HEK293 (cell line): Measurements from ENCODE around the gene CLDN3.

Experiments
- GLI4 ChIP-seq: fragments of 450-650 bp; formaldehyde crosslinking; IDR thresholded peaks from 2 replicates; pipeline ENCODE4 v1.5.1; 2016; ENCODE audit warnings: missing biosample characterization, missing genetic modification characterization
- REST ChIP-seq: fragments of 450-650 bp; formaldehyde crosslinking; IDR thresholded peaks from 2 replicates; pipeline ENCODE4 v1.5.1; 2016; ENCODE audit warnings: missing biosample characterization, missing genetic modification characterization
- SCRT2 ChIP-seq: fragments of 450-650 bp; formaldehyde crosslinking; IDR thresholded peaks from 2 replicates; pipeline ENCODE4 v1.5.1; 2016; ENCODE audit warnings: missing biosample characterization, missing genetic modification characterization
- ZBTB21 ChIP-seq: fragments of 450-650 bp; formaldehyde crosslinking; IDR thresholded peaks from 2 replicates; pipeline ENCODE4 v1.5.1; 2017; ENCODE audit warnings: missing biosample characterization, missing genetic modification characterization
- ZNF274 ChIP-seq, 2 experiments: fragments of 200-500 bp in 1 of 2; fragments of 450-650 bp in 1 of 2; sonication (Bioruptor generic) in 1 of 2; formaldehyde crosslinking in 1 of 2; IDR thresholded peaks; 2 replicates each; pipeline versions ENCODE4 v1.5.1 to v1.6.1; 2014 to 2016; ENCODE audit warnings: borderline replicate concordance in 1 of 2, inconsistent platforms in 1 of 2, low read length in 1 of 2, missing biosample characterization in 1 of 2, missing genetic modification characterization in 1 of 2
- ZNF292 ChIP-seq: fragments of 450-650 bp; formaldehyde crosslinking; IDR thresholded peaks from 2 replicates; pipeline ENCODE4 v1.5.1; 2016; ENCODE audit warnings: low read depth, missing biosample characterization, missing genetic modification characterization, borderline replicate concordance
- ZNF529 ChIP-seq: fragments of 450-650 bp; formaldehyde crosslinking; IDR thresholded peaks from 2 replicates; pipeline ENCODE4 v1.5.1; 2017; ENCODE audit warnings: missing genetic modification characterization, missing biosample characterization; ENCODE audit not compliant: insufficient replicate concordance
- ZNF623 ChIP-seq: fragments of 450-650 bp; formaldehyde crosslinking; IDR thresholded peaks from 2 replicates; pipeline ENCODE4 v1.5.1; 2016; ENCODE audit warnings: missing biosample characterization, missing genetic modification characterization
- ZNF701 ChIP-seq: fragments of 450-650 bp; formaldehyde crosslinking; IDR thresholded peaks from 2 replicates; pipeline ENCODE4 v1.5.1; 2016; ENCODE audit warnings: missing biosample characterization, missing genetic modification characterization
- ZSCAN18 ChIP-seq: fragments of 450-650 bp; formaldehyde crosslinking; IDR thresholded peaks from 2 replicates; pipeline ENCODE4 v1.5.1; 2016; ENCODE audit warnings: missing biosample characterization, missing genetic modification characterization
- TF ChIP-seq, protein P1 (sequence below): fragments of 450-650 bp; formaldehyde crosslinking; IDR thresholded peaks from 2 replicates; pipeline ENCODE4 v1.5.1; 2016; ENCODE audit warnings: missing biosample characterization, missing genetic modification characterization
- TF ChIP-seq, protein P2 (sequence below): fragments of 450-650 bp; formaldehyde crosslinking; IDR thresholded peaks from 2 replicates; pipeline ENCODE4 v1.5.1; 2016; ENCODE audit warnings: missing biosample characterization, missing genetic modification characterization
- TF ChIP-seq, protein P3 (sequence below): IDR thresholded peaks from 2 replicates; pipeline ENCODE4 v1.6.1; 2011; ENCODE audit warnings: mild to moderate bottlenecking, low read depth, low read length, borderline replicate concordance

GRCh38 chr7:73815436-73815835 lies 45.4 kb upstream of the CLDN3 start:
- TF ChIP-seq ZSCAN18 (tag by site-specific recombination) (no peak), SCRT2 (tag by site-specific recombination) (no peak), ZNF274 (IDR thresholded peaks at IDR 0.05; ENCODE audit: low read length) (no peak), ZNF274 (tag by site-specific recombination; IDR thresholded peaks at IDR 0.05; ENCODE audit: borderline replicate concordance) (no peak), ZNF529 (tag by site-specific recombination) (no peak), ZBTB21 (tag by site-specific recombination) (no peak), REST (tag by site-specific recombination) (no peak), ZNF292 (tag by site-specific recombination) (no peak), ZNF623 (no peak), GLI4 (tag by site-specific recombination) (no peak), ZNF701 (tag by site-specific recombination) (no peak)
- TF ChIP-seq, protein P1, sequence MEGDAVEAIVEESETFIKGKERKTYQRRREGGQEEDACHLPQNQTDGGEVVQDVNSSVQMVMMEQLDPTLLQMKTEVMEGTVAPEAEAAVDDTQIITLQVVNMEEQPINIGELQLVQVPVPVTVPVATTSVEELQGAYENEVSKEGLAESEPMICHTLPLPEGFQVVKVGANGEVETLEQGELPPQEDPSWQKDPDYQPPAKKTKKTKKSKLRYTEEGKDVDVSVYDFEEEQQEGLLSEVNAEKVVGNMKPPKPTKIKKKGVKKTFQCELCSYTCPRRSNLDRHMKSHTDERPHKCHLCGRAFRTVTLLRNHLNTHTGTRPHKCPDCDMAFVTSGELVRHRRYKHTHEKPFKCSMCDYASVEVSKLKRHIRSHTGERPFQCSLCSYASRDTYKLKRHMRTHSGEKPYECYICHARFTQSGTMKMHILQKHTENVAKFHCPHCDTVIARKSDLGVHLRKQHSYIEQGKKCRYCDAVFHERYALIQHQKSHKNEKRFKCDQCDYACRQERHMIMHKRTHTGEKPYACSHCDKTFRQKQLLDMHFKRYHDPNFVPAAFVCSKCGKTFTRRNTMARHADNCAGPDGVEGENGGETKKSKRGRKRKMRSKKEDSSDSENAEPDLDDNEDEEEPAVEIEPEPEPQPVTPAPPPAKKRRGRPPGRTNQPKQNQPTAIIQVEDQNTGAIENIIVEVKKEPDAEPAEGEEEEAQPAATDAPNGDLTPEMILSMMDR (tag by site-specific recombination), result no peak
- TF ChIP-seq, protein P2, sequence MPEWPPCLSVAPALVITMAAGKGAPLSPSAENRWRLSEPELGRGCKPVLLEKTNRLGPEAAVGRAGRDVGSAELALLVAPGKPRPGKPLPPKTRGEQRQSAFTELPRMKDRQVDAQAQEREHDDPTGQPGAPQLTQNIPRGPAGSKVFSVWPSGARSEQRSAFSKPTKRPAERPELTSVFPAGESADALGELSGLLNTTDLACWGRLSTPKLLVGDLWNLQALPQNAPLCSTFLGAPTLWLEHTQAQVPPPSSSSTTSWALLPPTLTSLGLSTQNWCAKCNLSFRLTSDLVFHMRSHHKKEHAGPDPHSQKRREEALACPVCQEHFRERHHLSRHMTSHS (tag by site-specific recombination), result no peak
- TF ChIP-seq, protein P3, sequence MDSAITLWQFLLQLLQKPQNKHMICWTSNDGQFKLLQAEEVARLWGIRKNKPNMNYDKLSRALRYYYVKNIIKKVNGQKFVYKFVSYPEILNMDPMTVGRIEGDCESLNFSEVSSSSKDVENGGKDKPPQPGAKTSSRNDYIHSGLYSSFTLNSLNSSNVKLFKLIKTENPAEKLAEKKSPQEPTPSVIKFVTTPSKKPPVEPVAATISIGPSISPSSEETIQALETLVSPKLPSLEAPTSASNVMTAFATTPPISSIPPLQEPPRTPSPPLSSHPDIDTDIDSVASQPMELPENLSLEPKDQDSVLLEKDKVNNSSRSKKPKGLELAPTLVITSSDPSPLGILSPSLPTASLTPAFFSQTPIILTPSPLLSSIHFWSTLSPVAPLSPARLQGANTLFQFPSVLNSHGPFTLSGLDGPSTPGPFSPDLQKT, result no peak
